ENCODE measurements around the gene NR4A3.
"Not testable (repeated sequence)": the region's sequence is repeated elsewhere in the genome, so short reads cannot be mapped to it uniquely, and the experiment has no call there.

- not testable (repeated sequence) for TF ChIP-seq CTCF (conservative IDR thresholded peaks at IDR 0.05; ENCODE audit: low read length); EZH2phosphoT487 (IDR thresholded peaks at IDR 0.05; ENCODE audit: borderline replicate concordance, low read depth, low read length)
Observed at GRCh38 chr9:99782349-99782748, 39.3 kb upstream of the NR4A3 start.
